Heart left ventricle (tissue), 13 donors: Measurements from ENCODE around the gene ACSF2.

Experiments
- CTCF ChIP-seq, 12 donors: fragments of 200-600 bp; sonication (generic) in 4 of 12; IDR thresholded peaks; one replicate each; pipeline versions ENCODE4 v1.5.0 to v1.8.0; 2018 to 2022; ENCODE audit warnings: antibody characterized with exemption in 12 of 12, mild to moderate bottlenecking in 5 of 12
- POLR2A ChIP-seq, 2 donors: fragments of 450-650 bp; IDR thresholded peaks; one replicate each; pipeline ENCODE4 v1.6.1; 2017; ENCODE audit warnings: antibody characterized with exemption in 2 of 2, mild to moderate bottlenecking in 2 of 2, moderate library complexity in 2 of 2
- donor health status: ischemic (EF 13 %, LVEDD 7.1; RV severe dilation, severe dysfunction).
- donor health status: DM: no; HTN: yes; CAD: no.
- donor health status: DM: no; HTN: no; CAD: no.
- donor health status: ischemic (EF 25% LVEDD 6.9; RV normal size, moderate dysfunction).
- donor health status: ischemic (EF 25% LVEDD 5.7; RV mildly dilated, moderate dysfunction).
- donor health status: ischemic (EF 35%, LVEDD 5.7; RV mildly dilated, moderate dysfunction).
- donor health status: nonischemic (EF 11% LVEDD 7.7; RV severe dilation, severe dysfunction).
- donor health status: DM: yes; HTN: yes; CAD: no.
- donor health status: PGD.
- donor health status: ischemic (EF 29% LVEDD 5.4; RV normal size, mild dysfunction).
- donor health status: nonischemic (EF 23%, LVEDD 6.1; RV moderate dilation, normal function).

- no peak for TF ChIP-seq CTCF (IDR thresholded peaks at IDR 0.05)
- TF ChIP-seq POLR2A (IDR thresholded peaks at IDR 0.05), result no peak
Measured at GRCh38 chr17:50467855-50468303, 41.9 kb downstream of the ACSF2 start.
